PC-9 (cell line): ENCODE data around the gene DOCK1. TPM values are rescaled to one million over a fixed set of nuclear protein-coding genes. Genes with fewer than 3 reads are reported as not detected.

Source experiments
- BruUV-seq: library from RNA; stranded (reverse); fragments of 400-500 nt; replicated peaks from 2 replicates; lab custom pipeline; 2021; lab: Mats Ljungman, UMichigan
- CTCF ChIA-PET: fragments of 300-600 bp; sonication (Branson Sonifier 250); formaldehyde crosslinking; loops from one replicate; lab custom pipeline; 2022; ENCODE audit warnings: antibody characterized with exemption; lab: Charles Lee
- POLR2A ChIA-PET: fragments of 300-600 bp; sonication (Branson Sonifier 250); formaldehyde crosslinking; loops from one replicate; lab custom pipeline; 2022; ENCODE audit warnings: antibody characterized with exemption; ENCODE audit not compliant: unreplicated experiment; lab: Charles Lee
- DNase-seq, 2 experiments: peaks; one replicate each; pipeline versions ENCODE4 v3.0.0 to v3.0.0-alpha.2; 2015 to 2022; ENCODE audit warnings: mixed read lengths in 1 of 2
- H2AFZ ChIP-seq: fragments of 200-600 bp; sonication (generic); 2 replicates; pipeline ENCODE4 v1.8.1; 2017; ENCODE audit warnings: antibody characterized with exemption
- H3F3A ChIP-seq: fragments of 200-600 bp; sonication (generic); 2 replicates; pipeline ENCODE4 v1.8.1; 2017; ENCODE audit warnings: antibody characterized with exemption, mild to moderate bottlenecking, low read depth; ENCODE audit not compliant: insufficient read depth
- H3K27ac ChIP-seq: fragments of 200-600 bp; sonication (generic); 2 replicates; pipeline ENCODE4 v1.6.1; 2016; ENCODE audit warnings: mixed run types
- H3K27me3 ChIP-seq: fragments of 200-600 bp; sonication (generic); 2 replicates; pipeline ENCODE4 v1.6.1; 2016; ENCODE audit warnings: low read depth, mixed run types; ENCODE audit not compliant: insufficient read depth
- H3K36me3 ChIP-seq: fragments of 200-600 bp; sonication (generic); 2 replicates; pipeline ENCODE4 v1.6.1; 2016; ENCODE audit warnings: low read depth, mixed run types
- H3K4me1 ChIP-seq: fragments of 200-600 bp; sonication (generic); replicated peaks from 2 replicates; pipeline ENCODE4 v1.6.1; 2016; ENCODE audit warnings: mixed run types; ENCODE audit not compliant: insufficient read depth
- H3K4me2 ChIP-seq: fragments of 200-600 bp; sonication (generic); 2 replicates; pipeline ENCODE4 v1.6.1; 2017; ENCODE audit warnings: mixed run types
- H3K4me3 ChIP-seq: fragments of 200-600 bp; sonication (generic); 2 replicates; pipeline ENCODE4 v1.6.1; 2016; ENCODE audit warnings: mixed run types
- H3K79me2 ChIP-seq: fragments of 200-600 bp; sonication (generic); 2 replicates; pipeline ENCODE4 v1.6.1; 2017; ENCODE audit warnings: low read depth, mixed run types
- H3K9me2 ChIP-seq: fragments of 200-600 bp; sonication (generic); 2 replicates; pipeline ENCODE4 v1.8.1; 2017; ENCODE audit warnings: mild to moderate bottlenecking; ENCODE audit not compliant: insufficient read depth
- H3K9me3 ChIP-seq: fragments of 200-600 bp; sonication (generic); 2 replicates; pipeline ENCODE4 v1.8.1; 2016; ENCODE audit warnings: low read depth; ENCODE audit not compliant: insufficient read depth
- H4K20me1 ChIP-seq: fragments of 200-600 bp; sonication (generic); 2 replicates; pipeline ENCODE4 v1.8.1; 2017; ENCODE audit not compliant: insufficient read depth
- EZH2 ChIP-seq: fragments of 200-600 bp; sonication (generic); IDR thresholded peaks from 2 replicates; pipeline ENCODE4 v1.8.0; 2017; ENCODE audit warnings: antibody characterized with exemption, low read depth
- intact Hi-C: fragments of 100-400 bp; cut with micrococcal nuclease; formaldehyde crosslinking; loops from one replicate; pipeline ENCODE4 v1.10.0; 2022; ENCODE audit not compliant: unreplicated experiment
- total RNA-seq: library from RNA; stranded (reverse); gene quantifications from 2 replicates; pipeline ENCODE4 v1.2.3, GENCODE V29; 2021
- TF ChIP-seq, protein P1 (sequence below): fragments of 200-600 bp; sonication (generic); conservative IDR thresholded peaks from 2 replicates; pipeline ENCODE4 v1.6.1; 2017; ENCODE audit warnings: mixed run types, antibody characterized with exemption, mild to moderate bottlenecking, moderate library complexity

Gene DOCK1
- total RNA-seq, 1 experiment from 2014 or later: 24.8 TPM

DNA sequence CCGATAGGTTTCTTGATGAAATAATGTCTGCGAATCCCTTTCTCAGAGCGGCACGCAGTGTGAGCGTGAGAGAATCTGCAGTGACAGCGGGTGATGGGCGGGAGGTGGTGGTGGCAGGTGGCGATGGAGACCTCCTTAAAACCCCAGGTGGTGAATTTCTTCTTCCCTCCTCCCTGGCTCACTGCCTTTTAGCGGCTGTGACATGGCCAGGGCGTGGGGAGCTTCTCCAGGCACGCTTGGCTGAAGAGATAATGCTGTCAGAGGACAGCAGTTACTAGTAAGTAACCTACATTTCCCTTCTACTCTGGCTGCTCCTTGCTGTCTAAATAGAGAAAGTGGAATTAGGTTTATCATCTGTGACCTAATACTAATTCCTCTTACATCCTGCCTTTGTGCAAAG lies 432.6 kb downstream of the DOCK1 start:
- intact Hi-C loops: no loop called here
- no peak for DNase-seq
- H3K4me1 ChIP-seq: no peaks in the 10 kb centered on the region
- no peaks in the 10 kb centered on the region for H3K9me2 ChIP-seq
- no TSS peak for BruUV-seq
- TF ChIP-seq, protein P1, sequence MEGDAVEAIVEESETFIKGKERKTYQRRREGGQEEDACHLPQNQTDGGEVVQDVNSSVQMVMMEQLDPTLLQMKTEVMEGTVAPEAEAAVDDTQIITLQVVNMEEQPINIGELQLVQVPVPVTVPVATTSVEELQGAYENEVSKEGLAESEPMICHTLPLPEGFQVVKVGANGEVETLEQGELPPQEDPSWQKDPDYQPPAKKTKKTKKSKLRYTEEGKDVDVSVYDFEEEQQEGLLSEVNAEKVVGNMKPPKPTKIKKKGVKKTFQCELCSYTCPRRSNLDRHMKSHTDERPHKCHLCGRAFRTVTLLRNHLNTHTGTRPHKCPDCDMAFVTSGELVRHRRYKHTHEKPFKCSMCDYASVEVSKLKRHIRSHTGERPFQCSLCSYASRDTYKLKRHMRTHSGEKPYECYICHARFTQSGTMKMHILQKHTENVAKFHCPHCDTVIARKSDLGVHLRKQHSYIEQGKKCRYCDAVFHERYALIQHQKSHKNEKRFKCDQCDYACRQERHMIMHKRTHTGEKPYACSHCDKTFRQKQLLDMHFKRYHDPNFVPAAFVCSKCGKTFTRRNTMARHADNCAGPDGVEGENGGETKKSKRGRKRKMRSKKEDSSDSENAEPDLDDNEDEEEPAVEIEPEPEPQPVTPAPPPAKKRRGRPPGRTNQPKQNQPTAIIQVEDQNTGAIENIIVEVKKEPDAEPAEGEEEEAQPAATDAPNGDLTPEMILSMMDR: no peak
- TF ChIP-seq EZH2: no peak
- H3K9me3 ChIP-seq: no peaks in the 10 kb centered on the region
- no peak overlapping the region for H3K4me2 ChIP-seq
- H3F3A ChIP-seq: no peaks in the 10 kb centered on the region
- no peak overlapping the region for H3K27ac ChIP-seq
- no peaks in the 10 kb centered on the region for H3K79me2 ChIP-seq
- no peak overlapping the region for H3K4me3 ChIP-seq
- H2AFZ ChIP-seq: no peak overlapping the region
- H3K36me3 ChIP-seq: no peaks in the 10 kb centered on the region
- POLR2A ChIA-PET: no interaction called here
- H3K27me3 ChIP-seq: no peaks in the 10 kb centered on the region
- no peaks in the 10 kb centered on the region for H4K20me1 ChIP-seq
- CTCF ChIA-PET: no interaction called here

- POLR2A ChIA-PET: no interaction called here
- H2AFZ ChIP-seq: no peak overlapping the region
- no peak overlapping the region for H3K27ac ChIP-seq
- H3K4me3 ChIP-seq: no peak overlapping the region
- BruUV-seq: no TSS peak
- H3K4me1 ChIP-seq: no peaks in the 10 kb centered on the region
- no peak for DNase-seq
- TF ChIP-seq, protein P1: no peak
- TF ChIP-seq EZH2: no peak
- H4K20me1 ChIP-seq: no peaks in the 10 kb centered on the region
- H3K27me3 ChIP-seq: no peaks in the 10 kb centered on the region
- no peak overlapping the region for H3K4me2 ChIP-seq
- CTCF ChIA-PET: no interaction called here
- no peaks in the 10 kb centered on the region for H3K9me3 ChIP-seq
- H3K9me2 ChIP-seq: no peaks in the 10 kb centered on the region
- intact Hi-C loops: no loop called here
- H3K79me2 ChIP-seq: no peaks in the 10 kb centered on the region
- no peaks in the 10 kb centered on the region for H3K36me3 ChIP-seq
- H3F3A ChIP-seq: no peaks in the 10 kb centered on the region
These were observed 433.3 kb downstream of the DOCK1 start for GRCh38 chr10:127338399-127339110.

DNA sequence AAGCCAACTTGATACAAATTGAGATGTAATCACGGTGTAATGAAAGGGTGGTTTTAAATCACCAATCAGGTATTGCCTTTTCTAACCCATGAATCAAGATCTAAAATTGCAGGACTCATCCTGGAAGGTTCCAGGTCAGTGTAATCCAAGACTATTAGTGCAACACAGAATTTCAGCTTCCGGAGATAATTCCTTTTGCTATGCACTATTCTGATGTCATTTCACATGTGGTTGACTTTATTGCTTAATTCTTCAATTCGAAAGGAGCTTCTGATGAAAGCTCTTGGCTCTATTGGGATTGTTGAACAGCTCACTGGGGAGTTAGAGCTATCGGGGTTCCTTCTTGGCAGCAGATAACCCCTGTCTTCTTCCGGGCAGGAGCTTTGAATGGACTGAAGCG lies 438.6 kb downstream of the DOCK1 start:
- Histone ChIP-seq H3K9me2 (no peaks in the 10 kb centered on the region), H4K20me1 (no peaks in the 10 kb centered on the region), H3K4me2 (no peak overlapping the region), H3K9me3 (no peaks in the 10 kb centered on the region), H3K4me1 (no peaks in the 10 kb centered on the region), H3K36me3 (no peaks in the 10 kb centered on the region), H3F3A (no peaks in the 10 kb centered on the region), H3K4me3 (no peak overlapping the region), H3K79me2 (no peaks in the 10 kb centered on the region), H3K27ac (no peak overlapping the region), H3K27me3 (no peaks in the 10 kb centered on the region), H2AFZ (no peak overlapping the region)
- BruUV-seq: no TSS peak
- intact Hi-C loops: no loop called here
- ChIA-PET CTCF (no interaction called here), POLR2A (no interaction called here)
- no peak for DNase-seq
- TF ChIP-seq, protein P1: no peak
- TF ChIP-seq EZH2: no peak
